Subcutaneous adipose tissue (tissue), 4 donors: ENCODE measurements around the gene PTPN18. TPM values are rescaled to one million over a fixed set of nuclear protein-coding genes. Genes with fewer than 3 reads are reported as not detected.

Source experiments
- total RNA-seq, 4 donors: library from RNA; depleted of rRNA; stranded (reverse); fragments of >200 nt; gene quantifications; one replicate each; pipeline ENCODE4 v1.1.0, GENCODE V29; 2016
- TF ChIP-seq, protein P1 (sequence below): fragments of 450-650 bp; IDR thresholded peaks from one replicate; pipeline ENCODE4 v1.5.1; 2016; ENCODE audit warnings: low read depth, mild to moderate bottlenecking, control low read depth, antibody characterized with exemption, moderate library complexity

PTPN18 gene
- total RNA-seq, 4 donors from 2014 or later: 29.2 to 64.3 (median 58.7) TPM

DNA sequence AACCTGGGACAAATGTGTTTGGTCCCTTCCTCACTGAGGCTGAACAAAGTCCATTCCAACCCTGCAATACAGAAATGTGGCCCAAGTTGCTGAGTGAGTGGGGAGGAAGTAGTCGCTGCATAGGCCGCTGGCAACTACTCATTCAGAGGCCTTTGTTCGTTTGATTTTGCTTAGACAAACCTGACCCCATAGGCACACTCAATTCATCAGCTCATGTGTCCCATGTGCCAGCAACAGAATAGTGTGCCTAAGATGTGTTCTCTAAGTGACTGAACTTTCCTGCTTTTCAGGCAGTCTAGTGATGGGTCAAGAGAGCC, 23.0 kb downstream of the PTPN18 start:
- TF ChIP-seq, protein P1, sequence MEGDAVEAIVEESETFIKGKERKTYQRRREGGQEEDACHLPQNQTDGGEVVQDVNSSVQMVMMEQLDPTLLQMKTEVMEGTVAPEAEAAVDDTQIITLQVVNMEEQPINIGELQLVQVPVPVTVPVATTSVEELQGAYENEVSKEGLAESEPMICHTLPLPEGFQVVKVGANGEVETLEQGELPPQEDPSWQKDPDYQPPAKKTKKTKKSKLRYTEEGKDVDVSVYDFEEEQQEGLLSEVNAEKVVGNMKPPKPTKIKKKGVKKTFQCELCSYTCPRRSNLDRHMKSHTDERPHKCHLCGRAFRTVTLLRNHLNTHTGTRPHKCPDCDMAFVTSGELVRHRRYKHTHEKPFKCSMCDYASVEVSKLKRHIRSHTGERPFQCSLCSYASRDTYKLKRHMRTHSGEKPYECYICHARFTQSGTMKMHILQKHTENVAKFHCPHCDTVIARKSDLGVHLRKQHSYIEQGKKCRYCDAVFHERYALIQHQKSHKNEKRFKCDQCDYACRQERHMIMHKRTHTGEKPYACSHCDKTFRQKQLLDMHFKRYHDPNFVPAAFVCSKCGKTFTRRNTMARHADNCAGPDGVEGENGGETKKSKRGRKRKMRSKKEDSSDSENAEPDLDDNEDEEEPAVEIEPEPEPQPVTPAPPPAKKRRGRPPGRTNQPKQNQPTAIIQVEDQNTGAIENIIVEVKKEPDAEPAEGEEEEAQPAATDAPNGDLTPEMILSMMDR: no peak

DNA sequence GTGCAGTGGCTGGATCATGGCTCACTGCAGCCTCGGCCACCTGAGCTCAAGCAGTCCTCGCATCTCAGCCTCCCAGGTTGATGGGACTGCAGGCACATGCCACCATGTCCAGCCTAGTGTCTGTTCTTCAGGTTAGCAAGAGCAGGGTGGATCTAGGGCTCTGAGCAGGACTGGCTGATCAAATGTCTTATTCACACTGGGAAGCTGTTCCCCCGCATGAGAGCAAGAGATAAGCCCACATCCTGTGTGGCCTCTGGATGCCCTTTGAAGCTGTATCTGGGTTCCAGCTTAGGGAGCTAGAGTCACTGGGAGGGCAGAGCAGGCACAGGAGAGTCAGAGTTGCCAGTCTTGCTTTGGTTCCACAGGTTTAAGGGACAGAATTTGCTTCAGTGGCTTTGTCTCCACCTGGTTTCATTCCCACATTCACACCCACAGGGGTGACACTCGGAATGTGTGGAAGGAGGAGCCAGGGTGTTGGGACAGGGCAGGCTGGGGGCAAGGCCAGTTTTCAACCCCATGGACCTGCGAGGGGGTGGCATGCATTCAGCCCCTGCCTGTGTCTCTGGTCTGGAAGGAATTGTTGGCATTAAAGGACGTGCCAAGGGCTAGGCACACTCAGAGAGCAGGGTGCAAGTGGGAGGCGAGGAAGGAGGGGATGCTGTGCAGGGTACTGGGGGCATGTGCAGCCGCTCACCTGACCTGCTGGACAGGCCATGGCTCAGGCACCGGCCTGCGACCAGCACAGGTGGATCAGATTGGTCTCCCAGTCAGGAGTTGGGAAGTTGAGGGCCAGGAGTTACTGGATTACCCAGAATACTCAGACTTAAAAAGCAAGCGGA, 24.5 kb downstream of the PTPN18 start:
- TF ChIP-seq, protein P1: no peak

DNA sequence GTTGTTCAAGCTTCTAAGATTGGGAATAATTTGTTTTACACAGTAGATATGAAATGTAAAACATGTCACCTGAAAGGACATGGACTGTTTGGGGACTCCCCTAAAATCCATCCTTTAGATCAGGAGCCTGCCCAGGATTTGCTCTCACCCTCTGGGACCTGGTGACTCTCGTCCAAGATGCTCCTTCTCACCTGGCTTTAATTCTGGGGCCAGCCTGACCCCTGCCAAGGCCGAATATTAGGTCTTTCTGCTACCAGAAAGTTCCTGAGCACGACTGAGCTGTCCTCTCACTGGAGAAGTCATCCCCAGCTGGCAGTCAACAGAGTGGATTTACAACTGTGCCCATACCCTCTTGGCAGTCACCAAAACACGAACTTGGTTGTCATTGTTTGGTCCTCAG, 25.3 kb downstream of the PTPN18 start:
- TF ChIP-seq, protein P1: no peak

DNA sequence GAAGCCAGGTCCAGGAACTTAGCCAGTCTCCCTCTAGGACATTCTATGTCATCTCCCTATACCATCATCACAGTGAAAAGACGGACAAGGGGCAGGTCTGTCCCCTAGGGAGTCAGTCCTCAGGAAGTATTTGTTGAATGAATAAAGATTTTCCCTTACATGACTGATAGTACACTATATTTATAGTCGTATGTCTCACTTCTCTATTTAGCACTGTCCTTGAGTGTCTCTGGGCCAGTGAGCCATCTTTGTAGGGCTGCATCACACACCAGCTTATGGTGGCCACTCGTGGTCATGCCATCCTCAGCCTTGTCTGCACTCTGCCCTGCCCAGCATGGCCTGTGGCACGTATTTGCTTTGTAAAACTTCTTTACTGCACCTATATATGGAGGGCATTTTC, 25.8 kb downstream of the PTPN18 start:
- TF ChIP-seq, protein P1: no peak

DNA sequence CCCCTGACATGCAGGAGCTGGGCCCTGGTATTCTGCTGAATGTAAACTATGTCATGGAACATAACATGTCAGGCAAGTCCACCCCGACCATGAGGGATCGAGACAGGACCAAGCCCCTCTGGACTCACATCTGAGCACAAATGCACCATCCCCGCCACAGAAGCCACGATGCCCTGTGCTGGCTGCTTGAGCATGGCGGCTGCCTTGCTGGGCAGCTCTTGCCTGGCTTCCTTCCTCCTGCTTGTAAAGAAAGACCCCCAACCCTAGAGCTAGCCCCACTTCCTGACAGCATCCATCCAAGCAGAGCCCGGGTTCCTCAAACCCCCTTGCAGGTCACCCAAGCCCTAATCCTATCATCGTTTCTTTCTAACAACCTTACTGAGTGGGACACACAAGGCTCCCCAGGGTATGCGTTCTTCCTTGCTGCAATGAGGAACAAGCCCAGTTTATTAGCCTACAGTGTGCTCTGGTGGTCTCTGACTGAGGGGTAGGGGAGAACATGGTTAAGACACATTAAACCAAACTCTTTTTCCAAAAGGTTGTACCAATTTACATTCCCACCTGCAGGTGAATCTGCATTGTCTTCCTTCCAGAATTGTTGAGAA, 26.6 kb downstream of the PTPN18 start:
- TF ChIP-seq, protein P1: no peak

DNA sequence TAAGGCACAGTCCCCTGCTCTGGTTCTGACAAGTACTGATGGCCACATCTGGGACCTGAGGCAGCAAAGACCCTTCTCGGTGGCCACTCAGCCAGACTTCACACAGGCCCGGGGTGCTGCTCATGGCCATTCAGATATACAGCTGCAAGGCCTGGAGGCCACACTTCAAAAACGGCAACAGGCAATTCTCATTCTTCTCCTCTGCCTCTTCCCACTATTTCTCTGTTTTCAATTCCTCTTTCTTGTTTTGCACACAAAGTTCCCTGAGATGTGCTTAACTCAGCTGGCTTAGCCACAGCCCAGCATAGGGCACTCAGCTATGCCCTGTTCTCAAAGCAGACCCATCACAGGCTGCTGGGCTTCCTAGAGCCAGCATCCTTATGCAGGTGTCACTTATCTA, 29.9 kb downstream of the PTPN18 start:
- TF ChIP-seq, protein P1: no peak

DNA sequence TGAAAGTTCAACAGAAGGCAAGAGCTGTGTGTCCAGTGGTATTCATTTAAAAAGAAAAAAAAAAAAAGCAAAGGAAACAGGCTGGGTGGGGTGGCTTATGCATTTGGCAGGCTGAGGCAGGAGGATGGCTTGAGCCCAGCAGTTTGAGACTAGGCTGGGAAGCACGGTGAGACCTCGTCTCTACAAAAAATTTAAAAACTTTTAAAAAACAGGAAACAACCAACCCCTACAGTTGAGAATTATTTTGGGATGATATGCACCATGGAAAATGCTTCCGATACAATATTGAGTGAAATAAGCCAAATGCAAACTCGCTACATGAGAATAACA, 31.2 kb downstream of the PTPN18 start:
- TF ChIP-seq, protein P1: no peak
